HK-2 (cell line): Measurements from ENCODE around the gene LPAR6.

Source experiments
- DNase-seq: peaks from one replicate; pipeline ENCODE4 v3.0.0-alpha.2; 2018; ENCODE audit not compliant: unreplicated experiment

LPAR6 gene

GRCh38 chr13:48370815-48371214 is 42.1 kb downstream of the LPAR6 start:
- DNase-seq, result no peak

- DNase-seq, result no peak
Observed at GRCh38 chr13:48369988-48370387, 42.9 kb downstream of the LPAR6 start.
